Esophagus muscularis mucosa (tissue), 4 donors: ENCODE measurements around the gene MICB. TPM values are rescaled to one million over a fixed set of nuclear protein-coding genes. Genes with fewer than 3 reads are reported as not detected.

ENCODE experiments used
- DNase-seq: peaks from one replicate; pipeline ENCODE4 v3.0.0-alpha.2; 2017; ENCODE audit errors: extremely low spot score
- H3K27ac ChIP-seq, 4 donors: fragments of 200-600 bp; sonication (generic); replicated peaks in 1 of 4; 1 replicate in 3 of 4; 2 replicates in 1 of 4; pipeline ENCODE4 v1.5.1; 2016 to 2019; ENCODE audit warnings: mild to moderate bottlenecking in 1 of 4
- H3K27me3 ChIP-seq, 4 donors: fragments of 200-600 bp; sonication (generic); one replicate each; pipeline versions ENCODE4 v1.5.1 to v1.6.0; 2016 to 2019
- H3K36me3 ChIP-seq, 4 donors: fragments of 200-600 bp; sonication (generic); one replicate each; pipeline ENCODE4 v1.5.1; 2016 to 2019
- H3K4me1 ChIP-seq, 4 donors: fragments of 200-600 bp; sonication (generic); one replicate each; pipeline ENCODE4 v1.5.1; 2016 to 2019
- H3K4me3 ChIP-seq, 4 donors: fragments of 200-600 bp; sonication (generic); 1 replicate in 2 of 4; 2 replicates in 2 of 4; pipeline ENCODE4 v1.5.1; 2016 to 2019; ENCODE audit warnings: mild to moderate bottlenecking in 4 of 4, moderate library complexity in 1 of 4
- H3K9me3 ChIP-seq, 4 donors: fragments of 200-600 bp; sonication (generic); 1 replicate in 3 of 4; 2 replicates in 1 of 4; pipeline ENCODE4 v1.5.1; 2016 to 2019
- EP300 ChIP-seq: sonication (generic); formaldehyde crosslinking; IDR thresholded peaks from one replicate; pipeline ENCODE4 v1.6.1; 2017; ENCODE audit warnings: antibody characterized with exemption
- POLR2A ChIP-seq: fragments of 450-650 bp; IDR thresholded peaks from one replicate; pipeline ENCODE4 v1.6.1; 2017; ENCODE audit warnings: antibody characterized with exemption, moderate library complexity, mild to moderate bottlenecking, low read depth
- POLR2AphosphoS5 ChIP-seq, 2 donors: sonication (generic); formaldehyde crosslinking; IDR thresholded peaks; one replicate each; pipeline ENCODE4 v1.6.1; 2017; ENCODE audit warnings: antibody characterized with exemption in 2 of 2
- WGBS: methylation state at CpG from one replicate; pipeline ENCODE4 v1.1.5; 2018; 5-methylcytosine and 5-hydroxymethylcytosine counted together
- intact Hi-C: fragments of 100-400 bp; cut with DNase I; formaldehyde crosslinking; loops from one replicate; pipeline ENCODE4 v1.15.1; 2023
- total RNA-seq, 4 donors: library from RNA; depleted of rRNA; stranded (reverse); fragments of >200 nt; gene quantifications; one replicate each; pipeline versions ENCODE4 v1.1.0 to v1.2.1, GENCODE V29; 2016
- TF ChIP-seq, protein P1 (sequence below), 3 experiments: fragments of 200-600 bp in 2 of 3; fragments of 450-650 bp in 1 of 3; sonication (generic) in 2 of 3; IDR thresholded peaks; one replicate each; pipeline ENCODE4 v1.5.1; 2017 to 2019; ENCODE audit warnings: antibody characterized with exemption in 3 of 3, mild to moderate bottlenecking in 2 of 3, moderate library complexity in 1 of 3

The MICB gene
- total RNA-seq, 4 donors from 2014 or later: 0.46 to 2.9 (median 1.7) TPM

DNA sequence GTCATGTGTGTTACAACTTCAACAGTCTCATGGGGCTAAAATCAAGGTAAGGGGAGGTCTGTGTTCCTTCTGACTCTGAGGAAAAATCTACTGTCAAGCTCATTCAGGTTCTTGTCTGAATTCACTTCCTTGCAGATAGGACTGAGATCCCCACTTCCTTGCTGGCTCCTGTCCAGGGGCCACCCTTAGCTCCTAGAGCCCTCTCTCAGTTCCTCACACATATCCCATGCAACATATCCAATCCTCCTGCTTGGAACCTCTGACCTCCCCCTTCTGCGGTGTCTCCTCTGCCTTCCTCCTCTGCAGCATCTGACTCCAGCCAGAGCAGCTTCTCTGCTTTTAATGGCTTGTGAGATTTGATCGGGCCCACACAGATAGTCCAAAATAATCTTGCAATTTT lies 27.1 kb upstream of the MICB start:
- intact Hi-C loops: no loop called here
- 83% methylated on average over 2 of the region's 2 CpGs for WGBS
- H3K36me3 ChIP-seq: no peaks in the 10 kb centered on the region
- no peaks in the 10 kb centered on the region for H3K27me3 ChIP-seq
- peaks cover 0 to 7% (median 0%) of the 10 kb centered on the region in 4 donors for H3K4me1 ChIP-seq
- no peak overlapping the region for H3K4me3 ChIP-seq
- no peak for TF ChIP-seq POLR2A
- TF ChIP-seq, protein P1, sequence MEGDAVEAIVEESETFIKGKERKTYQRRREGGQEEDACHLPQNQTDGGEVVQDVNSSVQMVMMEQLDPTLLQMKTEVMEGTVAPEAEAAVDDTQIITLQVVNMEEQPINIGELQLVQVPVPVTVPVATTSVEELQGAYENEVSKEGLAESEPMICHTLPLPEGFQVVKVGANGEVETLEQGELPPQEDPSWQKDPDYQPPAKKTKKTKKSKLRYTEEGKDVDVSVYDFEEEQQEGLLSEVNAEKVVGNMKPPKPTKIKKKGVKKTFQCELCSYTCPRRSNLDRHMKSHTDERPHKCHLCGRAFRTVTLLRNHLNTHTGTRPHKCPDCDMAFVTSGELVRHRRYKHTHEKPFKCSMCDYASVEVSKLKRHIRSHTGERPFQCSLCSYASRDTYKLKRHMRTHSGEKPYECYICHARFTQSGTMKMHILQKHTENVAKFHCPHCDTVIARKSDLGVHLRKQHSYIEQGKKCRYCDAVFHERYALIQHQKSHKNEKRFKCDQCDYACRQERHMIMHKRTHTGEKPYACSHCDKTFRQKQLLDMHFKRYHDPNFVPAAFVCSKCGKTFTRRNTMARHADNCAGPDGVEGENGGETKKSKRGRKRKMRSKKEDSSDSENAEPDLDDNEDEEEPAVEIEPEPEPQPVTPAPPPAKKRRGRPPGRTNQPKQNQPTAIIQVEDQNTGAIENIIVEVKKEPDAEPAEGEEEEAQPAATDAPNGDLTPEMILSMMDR (IDR thresholded peaks at IDR 0.05): no peak
- TF ChIP-seq POLR2AphosphoS5 (IDR thresholded peaks at IDR 0.05): no peak
- TF ChIP-seq EP300: no peak
- H3K9me3 ChIP-seq: no peaks in the 10 kb centered on the region
- no peak overlapping the region for H3K27ac ChIP-seq
- DNase-seq: peak; percentile 77

DNA sequence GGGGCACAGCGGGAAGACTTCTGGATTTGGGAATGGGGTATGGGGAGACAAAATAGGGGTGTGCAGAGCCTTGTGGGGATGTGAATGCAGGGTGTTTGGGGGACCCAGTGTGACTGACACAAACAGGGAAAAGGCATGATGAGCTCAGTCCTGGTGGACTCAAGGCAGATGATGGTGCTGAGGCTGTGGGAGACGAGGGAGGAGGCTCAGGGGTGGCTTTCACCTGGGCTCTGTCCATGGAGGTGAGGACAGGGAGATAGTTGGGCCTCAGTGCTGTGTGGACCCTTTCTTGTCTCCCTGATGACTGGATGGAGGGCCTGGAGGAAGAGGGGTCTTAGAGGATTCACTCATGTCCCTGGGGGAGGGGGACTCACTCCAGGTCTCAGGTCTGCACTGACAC lies 26.2 kb upstream of the MICB start:
- Histone ChIP-seq H3K4me1 (peaks cover 0 to under 1% (median 0%) of the 10 kb centered on the region in 4 donors), H3K36me3 (no peaks in the 10 kb centered on the region), H3K27ac (no peak overlapping the region), H3K4me3 (no peak overlapping the region), H3K9me3 (no peaks in the 10 kb centered on the region), H3K27me3 (no peaks in the 10 kb centered on the region)
- intact Hi-C loops: no loop called here
- 92% methylated on average over 2 of the region's 2 CpGs for WGBS
- TF ChIP-seq POLR2AphosphoS5 (IDR thresholded peaks at IDR 0.05) (no peak), EP300 (no peak), POLR2A (no peak)
- TF ChIP-seq, protein P1 (IDR thresholded peaks at IDR 0.05): no peak
- peak; percentile 81 for DNase-seq

DNA sequence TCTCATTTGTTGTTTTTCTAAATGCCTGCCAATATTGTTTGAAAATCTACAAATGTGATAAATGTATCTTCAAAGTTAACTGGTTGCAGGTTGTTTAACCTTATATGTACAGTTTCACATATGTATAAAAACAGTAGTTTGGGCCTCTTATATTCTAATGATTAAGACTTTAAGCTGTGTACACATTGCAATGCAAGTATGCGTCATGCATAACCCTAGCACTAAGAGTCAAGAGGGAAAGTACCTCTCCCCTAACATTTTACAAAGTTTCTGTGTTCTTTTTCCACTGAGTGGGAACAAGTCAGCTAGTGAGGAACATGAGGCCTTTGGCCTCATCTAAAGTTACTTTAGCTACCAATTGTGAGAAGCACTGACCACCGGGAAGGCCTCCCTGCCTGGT lies 25.7 kb upstream of the MICB start:
- intact Hi-C loops: no loop called here
- no peaks in the 10 kb centered on the region for H3K4me1 ChIP-seq
- H3K27me3 ChIP-seq: no peaks in the 10 kb centered on the region
- no peaks in the 10 kb centered on the region for H3K36me3 ChIP-seq
- H3K27ac ChIP-seq: no peak overlapping the region
- no peak for DNase-seq
- H3K4me3 ChIP-seq: no peak overlapping the region
- WGBS: 62% methylated on average over 2 of the region's 2 CpGs
- no peak for TF ChIP-seq POLR2A
- TF ChIP-seq EP300: no peak
- TF ChIP-seq, protein P1 (IDR thresholded peaks at IDR 0.05): no peak
- no peak for TF ChIP-seq POLR2AphosphoS5 (IDR thresholded peaks at IDR 0.05)
- no peaks in the 10 kb centered on the region for H3K9me3 ChIP-seq

DNA sequence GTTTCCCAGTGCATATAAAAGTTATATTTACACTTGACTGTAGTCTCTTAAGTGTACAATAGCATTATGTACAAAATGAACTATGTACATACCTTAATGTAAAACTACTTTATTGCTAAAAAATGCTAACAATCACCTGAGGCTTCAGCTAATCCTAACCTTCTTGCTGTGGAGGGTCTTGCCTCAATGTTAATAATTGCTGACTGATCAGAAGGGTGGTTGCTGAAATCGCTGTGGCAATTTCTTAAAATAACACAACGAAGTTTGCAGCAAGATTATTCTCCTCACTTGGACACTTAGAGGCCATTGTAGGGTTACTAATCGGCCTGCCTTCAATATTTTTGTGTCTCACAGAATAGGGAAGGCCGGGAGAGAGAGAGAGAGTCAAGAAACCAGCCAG lies 24.7 kb upstream of the MICB start:
- Histone ChIP-seq H3K27ac (no peak overlapping the region), H3K27me3 (peaks cover 0 to 5% (median under 1%) of the 10 kb centered on the region in 4 donors), H3K36me3 (no peaks in the 10 kb centered on the region), H3K9me3 (no peaks in the 10 kb centered on the region), H3K4me1 (no peaks in the 10 kb centered on the region), H3K4me3 (no peak overlapping the region)
- DNase-seq: peak; percentile 45
- 69% methylated on average over 4 of the region's 4 CpGs for WGBS
- TF ChIP-seq POLR2AphosphoS5 (IDR thresholded peaks at IDR 0.05): no peak
- intact Hi-C loops: no loop called here

DNA sequence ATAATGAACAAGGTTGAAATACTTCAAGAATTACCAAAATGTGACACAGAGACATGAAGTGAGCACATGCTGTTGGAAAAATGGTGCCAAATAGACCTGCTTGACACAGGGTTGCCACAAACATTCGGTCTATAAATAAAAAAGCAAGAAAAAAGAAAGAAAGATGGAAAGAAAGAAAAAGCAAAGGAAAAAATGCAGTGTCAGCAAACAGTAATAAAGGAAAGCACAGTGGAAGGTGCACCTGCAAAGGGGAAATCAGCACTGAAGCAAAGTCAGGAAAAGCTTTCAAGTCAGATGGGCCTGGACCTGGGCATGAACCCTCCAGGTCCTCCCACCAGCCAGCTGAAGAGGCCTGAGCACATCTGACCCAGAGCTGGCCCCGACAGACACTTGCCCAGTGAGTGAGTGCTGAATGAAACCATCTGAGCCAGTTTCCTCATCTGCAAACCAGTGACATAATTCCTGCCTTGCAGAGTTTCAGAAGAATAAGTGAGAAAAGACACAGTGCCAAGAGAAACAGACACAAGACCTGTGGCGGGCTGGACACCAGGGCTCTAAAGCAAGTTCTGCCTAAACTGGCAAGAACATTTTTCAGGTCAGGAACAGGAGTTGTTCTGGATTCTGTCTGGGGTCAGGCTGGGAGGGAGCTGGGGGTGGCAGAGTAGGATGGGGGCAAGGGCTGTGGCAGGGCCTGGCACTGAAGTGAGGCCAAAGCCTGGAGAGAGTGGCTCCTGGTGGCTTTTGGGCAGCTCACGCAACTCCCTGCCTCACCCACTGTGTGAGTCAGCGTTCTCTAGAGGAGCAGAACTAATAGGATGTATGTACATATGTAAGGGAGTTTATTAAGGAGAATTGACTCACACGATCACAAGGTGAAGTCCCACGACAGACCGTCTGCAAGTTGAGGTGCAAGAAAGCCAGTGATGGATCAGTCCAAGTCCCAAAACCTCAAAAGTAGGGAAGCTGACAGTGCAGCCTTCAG lies 23.9 kb upstream of the MICB start:
- 67% methylated on average over 8 of the region's 8 CpGs for WGBS
- Histone ChIP-seq H3K27ac (no peak overlapping the region), H3K4me3 (no peak overlapping the region), H3K9me3 (no peaks in the 10 kb centered on the region), H3K4me1 (no peaks in the 10 kb centered on the region), H3K27me3 (peaks cover 0 to 5% (median 2%) of the 10 kb centered on the region in 4 donors), H3K36me3 (no peaks in the 10 kb centered on the region)
- TF ChIP-seq POLR2A (no peak), EP300 (no peak), POLR2AphosphoS5 (IDR thresholded peaks at IDR 0.05) (no peak)
- TF ChIP-seq, protein P1 (IDR thresholded peaks at IDR 0.05): no peak
- intact Hi-C loops: no loop called here
- DNase-seq: peak; percentile 89
